A673 (cell line): ENCODE measurements around the gene PPARGC1A. TPM values are rescaled to one million over a fixed set of nuclear protein-coding genes. Genes with fewer than 3 reads are reported as not detected.

Experiments used
- BruUV-seq: library from RNA; stranded (reverse); fragments of 400-500 nt; replicated peaks from 2 replicates; lab custom pipeline; 2021; lab: Mats Ljungman, UMichigan
- CTCF ChIA-PET: fragments of 300-600 bp; sonication (Branson Sonifier 250); formaldehyde crosslinking; loops from one replicate; lab custom pipeline; 2022; ENCODE audit warnings: antibody characterized with exemption; lab: Charles Lee
- POLR2A ChIA-PET: fragments of 300-600 bp; sonication (Branson Sonifier 250); formaldehyde crosslinking; loops from one replicate; lab custom pipeline; 2022; ENCODE audit warnings: antibody characterized with exemption; ENCODE audit not compliant: low non-redundant PET; lab: Charles Lee
- DNase-seq: peaks from one replicate; pipeline ENCODE4 v3.0.0-alpha.2; 2015; ENCODE audit warnings: low spot score
- H3K27ac ChIP-seq: fragments of 200-600 bp; sonication (generic); 2 replicates; pipeline ENCODE4 v1.5.1; 2016; ENCODE audit warnings: mixed run types, low read depth, mild to moderate bottlenecking, mixed read lengths, antibody characterized with exemption, low read length; ENCODE audit not compliant: poor library complexity, severe bottlenecking
- H3K27me3 ChIP-seq: fragments of 200-600 bp; sonication (generic); replicated peaks from 2 replicates; pipeline ENCODE4 v1.6.1; 2017; ENCODE audit warnings: mixed run types, low read depth, mild to moderate bottlenecking, mixed read lengths, antibody characterized with exemption, low read length; ENCODE audit not compliant: insufficient read depth, poor library complexity
- H3K36me3 ChIP-seq: fragments of 200-600 bp; sonication (generic); 2 replicates; pipeline ENCODE4 v1.6.1; 2016; ENCODE audit warnings: mixed run types, mild to moderate bottlenecking, mixed read lengths, antibody characterized with exemption, low read length; ENCODE audit not compliant: insufficient read depth, poor library complexity, severe bottlenecking
- H3K4me1 ChIP-seq: fragments of 200-600 bp; sonication (generic); 2 replicates; pipeline ENCODE4 v1.6.1; 2017; ENCODE audit warnings: mixed run types, mild to moderate bottlenecking, mixed read lengths, antibody characterized with exemption, low read length; ENCODE audit not compliant: insufficient read depth, poor library complexity, severe bottlenecking
- H3K4me3 ChIP-seq: fragments of 200-600 bp; sonication (generic); 2 replicates; pipeline ENCODE4 v1.5.1; 2016; ENCODE audit warnings: low read depth, mixed run types, mild to moderate bottlenecking, mixed read lengths, low read length; ENCODE audit not compliant: poor library complexity, severe bottlenecking
- H3K9me3 ChIP-seq: fragments of 200-600 bp; sonication (generic); 2 replicates; pipeline ENCODE4 v1.6.1; 2016; ENCODE audit warnings: mixed run types, low read depth, mild to moderate bottlenecking, mixed read lengths, antibody characterized with exemption, low read length; ENCODE audit not compliant: poor library complexity, severe bottlenecking
- EZH2 ChIP-seq: fragments of 200-600 bp; sonication (generic); IDR thresholded peaks from 2 replicates; pipeline ENCODE4 v1.6.1; 2017; ENCODE audit warnings: borderline replicate concordance, low read depth, mild to moderate bottlenecking, mixed read lengths, antibody characterized with exemption, low read length; ENCODE audit not compliant: poor library complexity, severe bottlenecking
- intact Hi-C: fragments of 100-400 bp; cut with micrococcal nuclease; formaldehyde crosslinking; loops from one replicate; pipeline ENCODE4 v1.10.0; 2022; ENCODE audit not compliant: unreplicated experiment
- total RNA-seq: library from RNA; stranded (reverse); gene quantifications from 2 replicates; pipeline ENCODE4 v1.2.3, GENCODE V29; 2021
- TF ChIP-seq, protein P1 (sequence below): fragments of 300-800, 200-600 bp; sonication (generic); conservative IDR thresholded peaks from 2 replicates; pipeline ENCODE4 v1.5.1; 2017; ENCODE audit warnings: low read depth, mild to moderate bottlenecking, antibody characterized with exemption, low read length, moderate library complexity, mixed read lengths

Gene PPARGC1A
- total RNA-seq, 1 experiment from 2014 or later: not detected

- BruUV-seq: no TSS peak
- Histone ChIP-seq H3K27ac (no peak overlapping the region), H3K36me3 (no peaks in the 10 kb centered on the region), H3K4me3 (no peak overlapping the region), H3K9me3 (no peaks in the 10 kb centered on the region), H3K4me1 (no peaks in the 10 kb centered on the region), H3K27me3 (peaks cover 6% of the 10 kb centered on the region)
- intact Hi-C loops: no loop called here
- no peak for DNase-seq
- CTCF ChIA-PET: no interaction called here
- no peak for TF ChIP-seq EZH2
- TF ChIP-seq, protein P1, sequence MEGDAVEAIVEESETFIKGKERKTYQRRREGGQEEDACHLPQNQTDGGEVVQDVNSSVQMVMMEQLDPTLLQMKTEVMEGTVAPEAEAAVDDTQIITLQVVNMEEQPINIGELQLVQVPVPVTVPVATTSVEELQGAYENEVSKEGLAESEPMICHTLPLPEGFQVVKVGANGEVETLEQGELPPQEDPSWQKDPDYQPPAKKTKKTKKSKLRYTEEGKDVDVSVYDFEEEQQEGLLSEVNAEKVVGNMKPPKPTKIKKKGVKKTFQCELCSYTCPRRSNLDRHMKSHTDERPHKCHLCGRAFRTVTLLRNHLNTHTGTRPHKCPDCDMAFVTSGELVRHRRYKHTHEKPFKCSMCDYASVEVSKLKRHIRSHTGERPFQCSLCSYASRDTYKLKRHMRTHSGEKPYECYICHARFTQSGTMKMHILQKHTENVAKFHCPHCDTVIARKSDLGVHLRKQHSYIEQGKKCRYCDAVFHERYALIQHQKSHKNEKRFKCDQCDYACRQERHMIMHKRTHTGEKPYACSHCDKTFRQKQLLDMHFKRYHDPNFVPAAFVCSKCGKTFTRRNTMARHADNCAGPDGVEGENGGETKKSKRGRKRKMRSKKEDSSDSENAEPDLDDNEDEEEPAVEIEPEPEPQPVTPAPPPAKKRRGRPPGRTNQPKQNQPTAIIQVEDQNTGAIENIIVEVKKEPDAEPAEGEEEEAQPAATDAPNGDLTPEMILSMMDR: no peak
- POLR2A ChIA-PET: no interaction called here
These were observed 33.3 kb upstream of the PPARGC1A start for GRCh38 chr4:23923141-23923540.

- no peak for DNase-seq
- Histone ChIP-seq H3K27me3 (peaks cover 6% of the 10 kb centered on the region), H3K27ac (no peak overlapping the region), H3K9me3 (no peaks in the 10 kb centered on the region), H3K36me3 (no peaks in the 10 kb centered on the region), H3K4me3 (no peak overlapping the region), H3K4me1 (no peaks in the 10 kb centered on the region)
- no TSS peak for BruUV-seq
- intact Hi-C loops: no loop called here
- TF ChIP-seq, protein P1: no peak
- no peak for TF ChIP-seq EZH2
- ChIA-PET POLR2A (no interaction called here), CTCF (no interaction called here)
These were observed 32.8 kb upstream of the PPARGC1A start for GRCh38 chr4:23922541-23923111.

DNA sequence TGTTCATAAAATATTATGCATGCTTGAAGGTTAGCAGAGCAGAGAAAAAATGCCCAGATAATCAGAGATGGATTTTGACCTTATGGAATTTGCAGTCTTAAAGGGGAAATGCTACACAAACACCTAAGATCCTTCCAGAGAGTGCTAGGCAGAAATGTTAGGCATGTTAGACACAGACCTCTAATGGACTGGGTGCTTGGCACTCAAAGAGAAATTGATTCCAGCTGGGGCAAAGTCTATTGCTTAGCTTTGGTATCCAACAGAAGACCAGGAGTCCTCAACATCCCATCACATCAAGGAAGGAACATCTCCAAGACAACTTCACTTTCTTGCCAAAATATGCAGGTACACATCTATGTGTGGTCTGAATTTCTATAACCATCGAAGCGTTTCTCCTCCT is 32.2 kb upstream of the PPARGC1A start:
- Histone ChIP-seq H3K4me1 (no peaks in the 10 kb centered on the region), H3K27me3 (peaks cover 6% of the 10 kb centered on the region), H3K4me3 (no peak overlapping the region), H3K36me3 (no peaks in the 10 kb centered on the region), H3K9me3 (no peaks in the 10 kb centered on the region), H3K27ac (no peak overlapping the region)
- ChIA-PET CTCF (no interaction called here), POLR2A (no interaction called here)
- intact Hi-C loops: no loop called here
- no peak for TF ChIP-seq EZH2
- TF ChIP-seq, protein P1: no peak
- no peak for DNase-seq
- no TSS peak for BruUV-seq
